Breast epithelium (tissue), 3 donors: ENCODE results near the gene TESPA1.

Experiments used
- POLR2A ChIP-seq: fragments of 450-650 bp; IDR thresholded peaks from one replicate; pipeline ENCODE4 v1.6.1; 2016; ENCODE audit warnings: antibody characterized with exemption, mild to moderate bottlenecking, moderate library complexity
- TF ChIP-seq, protein P1 (sequence below), 3 donors: fragments of 450-650 bp; IDR thresholded peaks; one replicate each; pipeline ENCODE4 v1.5.1; 2016 to 2017; ENCODE audit warnings: antibody characterized with exemption in 3 of 3, mild to moderate bottlenecking in 3 of 3, moderate library complexity in 3 of 3

DNA sequence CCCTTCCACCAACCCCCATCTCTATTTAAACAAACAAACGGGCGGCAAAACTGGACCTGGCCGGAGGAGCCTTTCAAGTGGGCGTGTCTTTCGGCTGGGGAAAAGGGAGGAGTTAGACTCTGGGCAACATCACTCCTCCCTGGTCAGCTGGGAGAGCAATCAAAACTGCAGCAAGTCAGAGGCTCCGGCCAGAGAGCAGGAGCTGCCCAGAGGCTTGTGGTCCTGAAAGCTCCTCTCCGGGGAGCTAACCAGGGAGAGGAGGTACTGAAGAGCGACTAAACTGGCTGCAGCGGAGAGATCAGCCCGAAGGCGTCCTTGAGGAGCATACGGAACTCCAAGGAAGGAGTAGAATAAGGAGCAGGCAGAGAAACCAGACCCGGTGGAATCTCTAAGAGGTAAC, 35.2 kb upstream of the TESPA1 start, which contains the start of gene NEUROD4:
- TF ChIP-seq POLR2A, result no peak
- TF ChIP-seq, protein P1, sequence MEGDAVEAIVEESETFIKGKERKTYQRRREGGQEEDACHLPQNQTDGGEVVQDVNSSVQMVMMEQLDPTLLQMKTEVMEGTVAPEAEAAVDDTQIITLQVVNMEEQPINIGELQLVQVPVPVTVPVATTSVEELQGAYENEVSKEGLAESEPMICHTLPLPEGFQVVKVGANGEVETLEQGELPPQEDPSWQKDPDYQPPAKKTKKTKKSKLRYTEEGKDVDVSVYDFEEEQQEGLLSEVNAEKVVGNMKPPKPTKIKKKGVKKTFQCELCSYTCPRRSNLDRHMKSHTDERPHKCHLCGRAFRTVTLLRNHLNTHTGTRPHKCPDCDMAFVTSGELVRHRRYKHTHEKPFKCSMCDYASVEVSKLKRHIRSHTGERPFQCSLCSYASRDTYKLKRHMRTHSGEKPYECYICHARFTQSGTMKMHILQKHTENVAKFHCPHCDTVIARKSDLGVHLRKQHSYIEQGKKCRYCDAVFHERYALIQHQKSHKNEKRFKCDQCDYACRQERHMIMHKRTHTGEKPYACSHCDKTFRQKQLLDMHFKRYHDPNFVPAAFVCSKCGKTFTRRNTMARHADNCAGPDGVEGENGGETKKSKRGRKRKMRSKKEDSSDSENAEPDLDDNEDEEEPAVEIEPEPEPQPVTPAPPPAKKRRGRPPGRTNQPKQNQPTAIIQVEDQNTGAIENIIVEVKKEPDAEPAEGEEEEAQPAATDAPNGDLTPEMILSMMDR (IDR thresholded peaks at IDR 0.05), result no peak
